HEK293 (cell line): ENCODE data around the gene CLTCL1.

Experiments used
- ZNF624 ChIP-seq: fragments of 450-650 bp; formaldehyde crosslinking; IDR thresholded peaks from 2 replicates; pipeline ENCODE4 v1.5.1; 2017; ENCODE audit warnings: missing biosample characterization, missing genetic modification characterization
- TF ChIP-seq, protein P1 (sequence below): fragments of 450-650 bp; formaldehyde crosslinking; IDR thresholded peaks from 2 replicates; pipeline ENCODE4 v1.5.1; 2016; ENCODE audit warnings: missing biosample characterization, missing genetic modification characterization

GRCh38 chr22:19307872-19308271 lies 16.4 kb upstream of the CLTCL1 start:
- no peak for TF ChIP-seq ZNF624 (tag by site-specific recombination)
- TF ChIP-seq, protein P1, sequence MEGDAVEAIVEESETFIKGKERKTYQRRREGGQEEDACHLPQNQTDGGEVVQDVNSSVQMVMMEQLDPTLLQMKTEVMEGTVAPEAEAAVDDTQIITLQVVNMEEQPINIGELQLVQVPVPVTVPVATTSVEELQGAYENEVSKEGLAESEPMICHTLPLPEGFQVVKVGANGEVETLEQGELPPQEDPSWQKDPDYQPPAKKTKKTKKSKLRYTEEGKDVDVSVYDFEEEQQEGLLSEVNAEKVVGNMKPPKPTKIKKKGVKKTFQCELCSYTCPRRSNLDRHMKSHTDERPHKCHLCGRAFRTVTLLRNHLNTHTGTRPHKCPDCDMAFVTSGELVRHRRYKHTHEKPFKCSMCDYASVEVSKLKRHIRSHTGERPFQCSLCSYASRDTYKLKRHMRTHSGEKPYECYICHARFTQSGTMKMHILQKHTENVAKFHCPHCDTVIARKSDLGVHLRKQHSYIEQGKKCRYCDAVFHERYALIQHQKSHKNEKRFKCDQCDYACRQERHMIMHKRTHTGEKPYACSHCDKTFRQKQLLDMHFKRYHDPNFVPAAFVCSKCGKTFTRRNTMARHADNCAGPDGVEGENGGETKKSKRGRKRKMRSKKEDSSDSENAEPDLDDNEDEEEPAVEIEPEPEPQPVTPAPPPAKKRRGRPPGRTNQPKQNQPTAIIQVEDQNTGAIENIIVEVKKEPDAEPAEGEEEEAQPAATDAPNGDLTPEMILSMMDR (tag by site-specific recombination): no peak
